Astrocyte of the cerebellum (primary cell): ENCODE data around the gene IGFBP2.
A peak's percentile ranks its signal among the peaks of the same experiment; 100 is the strongest.

Source experiments
- DNase-seq: peaks from one replicate; pipeline ENCODE4 v3.0.0-alpha.2; 2011; ENCODE audit warnings: low read depth
- H3K4me3 ChIP-seq: 2 replicates; pipeline ENCODE4 v1.5.1; 2011; ENCODE audit warnings: mild to moderate bottlenecking, low read depth, low read length, moderate library complexity
- CTCF ChIP-seq: IDR thresholded peaks from 2 replicates; pipeline ENCODE4 v1.5.1; 2012; ENCODE audit warnings: low read length, low read depth, moderate library complexity, mild to moderate bottlenecking; ENCODE audit errors: missing control alignments
- in situ Hi-C: cut with HindIII; loops from 2 replicates; pipeline ENCODE4 v1.10.0; 2017; ENCODE audit warnings: low sequenced_read_pairs

Gene IGFBP2

DNA sequence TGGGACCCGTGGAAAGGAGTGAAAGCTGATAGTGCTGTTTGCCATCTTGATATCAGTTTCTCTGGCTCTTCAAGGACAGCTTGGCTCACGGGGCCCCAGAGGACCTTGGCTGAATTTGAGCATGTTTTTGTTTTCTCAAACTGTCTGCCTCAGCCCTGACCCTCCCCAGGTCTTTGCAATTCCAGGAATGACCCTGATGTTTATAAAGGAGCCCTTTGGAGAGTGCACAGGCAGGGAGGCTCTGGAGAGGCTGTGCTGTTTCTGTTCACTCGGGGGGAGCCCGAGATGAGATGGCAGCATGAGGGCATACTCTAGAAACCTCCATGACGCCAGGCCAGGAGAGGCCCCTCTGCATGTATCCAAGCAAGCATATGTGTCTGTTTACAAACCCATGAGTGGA is 16.4 kb downstream of the IGFBP2 start:
- no peak for TF ChIP-seq CTCF
- in situ Hi-C loops: no loop called here
- H3K4me3 ChIP-seq: no peak overlapping the region
- DNase-seq: no peak

GRCh38 chr2:216650626-216651257 is 17.5 kb downstream of the IGFBP2 start:
- H3K4me3 ChIP-seq: no peak overlapping the region
- in situ Hi-C loops: loop anchor here (5.0 kb wide), 1 partner anchor 133 kb away; no protein-coding TSS in a partner anchor
- DNase-seq: no peak
- no peak for TF ChIP-seq CTCF

DNA sequence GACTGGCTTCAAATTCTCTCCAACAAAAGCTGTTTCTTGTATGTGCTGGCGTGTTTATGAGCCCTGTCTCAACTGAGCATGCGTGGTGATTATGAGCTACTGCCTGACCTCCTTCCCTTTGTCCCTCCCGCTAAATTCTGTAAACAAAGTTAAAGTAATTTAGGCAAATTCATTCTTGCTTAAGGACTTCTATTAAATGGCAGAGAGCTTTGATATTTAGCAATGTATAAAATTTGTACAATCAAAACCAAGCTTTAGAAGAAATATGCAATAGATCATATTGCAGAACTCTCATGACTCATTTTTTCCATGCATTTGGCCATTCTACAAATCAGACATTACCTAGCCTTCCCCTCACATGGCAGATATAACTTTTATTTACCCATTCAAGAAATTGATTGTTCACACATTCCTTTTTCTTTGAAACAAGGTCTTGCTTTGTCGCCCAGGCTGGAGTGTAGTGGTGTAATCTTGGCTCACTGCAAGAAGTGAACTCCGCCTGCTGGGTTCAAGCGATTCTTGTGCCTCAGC is 18.2 kb downstream of the IGFBP2 start:
- no peak overlapping the region for H3K4me3 ChIP-seq
- peak; percentile 84 for DNase-seq
- no peak for TF ChIP-seq CTCF
- in situ Hi-C loops: loop anchor here (5.0 kb wide), 1 partner anchor 134 kb away; no protein-coding TSS in a partner anchor

DNA sequence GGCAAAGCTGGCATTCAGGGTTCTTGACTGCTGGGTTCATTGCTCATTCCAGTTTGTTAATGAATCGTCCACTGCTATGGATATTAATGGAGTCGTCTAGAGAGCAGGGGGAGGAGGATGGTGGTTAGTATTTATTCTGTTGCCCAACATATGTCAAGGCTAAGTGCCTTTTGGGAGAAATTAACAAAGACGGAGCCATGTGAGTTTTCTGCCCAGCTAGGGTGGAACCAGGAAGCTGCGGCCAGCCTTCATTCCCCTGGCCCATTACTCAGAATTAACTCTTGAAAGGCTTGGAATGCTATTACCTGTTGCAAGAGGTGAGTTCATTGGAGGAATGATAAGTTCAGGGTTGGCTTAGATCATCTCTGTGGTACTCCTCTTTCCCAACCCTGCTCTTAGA is 19.3 kb downstream of the IGFBP2 start:
- DNase-seq: no peak
- in situ Hi-C loops: loop anchor here (5.0 kb wide), 1 partner anchor 135 kb away; no protein-coding TSS in a partner anchor
- TF ChIP-seq CTCF: no peak

DNA sequence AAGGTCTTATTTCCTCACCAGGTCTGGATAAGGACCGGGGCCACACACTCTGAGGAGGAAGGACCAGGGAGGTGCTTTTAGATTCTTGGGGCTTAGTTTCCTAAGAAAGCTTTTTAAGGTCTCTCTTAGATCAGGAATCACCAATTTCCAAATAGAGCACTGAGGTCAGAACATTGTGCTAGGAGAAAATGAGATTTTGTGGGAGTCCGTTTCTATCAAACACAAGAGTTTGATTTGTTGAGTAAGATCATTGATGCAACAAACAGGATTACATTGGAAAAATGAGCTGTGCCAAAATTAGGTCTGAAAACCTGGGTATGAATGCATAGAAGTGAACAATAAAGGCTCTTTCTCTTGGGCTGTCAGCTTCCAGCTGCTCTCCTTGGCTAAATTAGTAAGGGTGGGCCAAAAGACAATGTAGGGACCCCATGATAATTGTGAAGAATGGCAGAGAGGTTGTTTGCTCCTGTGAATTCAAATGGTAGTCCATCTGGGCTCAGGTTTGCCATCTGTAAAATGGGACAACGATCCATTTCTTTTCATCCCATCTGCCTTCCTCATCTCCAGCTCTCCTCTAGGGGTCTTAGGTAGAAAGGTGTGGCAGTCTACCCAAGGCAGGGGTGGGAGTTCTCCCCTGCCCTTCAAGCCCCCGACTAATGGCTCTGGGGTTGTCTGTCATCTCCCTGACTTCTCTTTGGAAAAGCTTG is 20.0 kb downstream of the IGFBP2 start:
- no peak for DNase-seq
- no peak for TF ChIP-seq CTCF
- in situ Hi-C loops: loop anchor here (5.0 kb wide), 1 partner anchor 136 kb away; no protein-coding TSS in a partner anchor
- H3K4me3 ChIP-seq: no peak overlapping the region

More for the DNA sequence above, 19.3 kb downstream of the IGFBP2 start:
- no peak overlapping the region for H3K4me3 ChIP-seq

DNA sequence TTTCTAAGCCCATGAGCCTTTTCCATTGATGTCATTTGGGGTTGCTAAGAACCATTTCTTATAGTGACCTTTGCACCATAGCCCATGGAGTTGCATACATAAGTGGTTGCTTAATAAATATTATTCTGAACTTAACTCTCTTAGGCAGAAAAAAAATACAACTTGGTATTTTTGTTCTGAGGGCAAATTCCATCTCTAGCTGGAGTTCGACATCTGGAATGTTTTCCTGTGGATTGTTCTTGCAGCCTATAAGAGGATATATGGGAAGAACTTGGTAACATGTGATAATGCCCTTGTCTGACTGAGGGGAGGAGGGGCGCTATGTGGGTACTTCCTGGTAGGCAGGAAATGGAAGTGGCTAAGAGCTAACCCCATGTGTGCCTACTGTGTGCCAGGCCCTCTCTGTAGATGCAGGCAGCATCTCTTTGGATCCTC is 20.7 kb downstream of the IGFBP2 start:
- DNase-seq: no peak
- in situ Hi-C loops: loop anchor here (5.0 kb wide), 1 partner anchor 137 kb away; no protein-coding TSS in a partner anchor
- no peak overlapping the region for H3K4me3 ChIP-seq
- no peak for TF ChIP-seq CTCF
